Pancreas (tissue), 10 donors: Measurements from ENCODE around the gene AZU1. TPM values are rescaled to one million over a fixed set of nuclear protein-coding genes. Genes with fewer than 3 reads are reported as not detected.

Experiments used
- ATAC-seq, 4 donors: fragments of 200-7000 bp; cut with Tn5 transposase; one replicate each; pipeline versions ENCODE4 v1.8.0 to v1.9.1; 2020; ENCODE audit warnings: mild to moderate bottlenecking in 4 of 4, moderate library complexity in 4 of 4
- DNase-seq, 6 donors: peaks; one replicate each; pipeline ENCODE4 v3.0.0-alpha.2; 2020
- FAIRE-seq: peaks from 2 replicates; lab custom pipeline; 2012; peaks lifted over from hg19 to GRCh38; lab: Jason Lieb, UNC
- H3K27ac ChIP-seq, 4 donors: fragments of 200-600 bp; sonication (generic); 1 replicate in 3 of 4; 2 replicates in 1 of 4; pipeline versions ENCODE4 v1.5.0 to v1.8.0; 2020
- H3K27me3 ChIP-seq, 4 donors: fragments of 200-600 bp; one replicate each; pipeline ENCODE4 v1.8.0; 2021
- H3K36me3 ChIP-seq, 3 donors: fragments of 200-600 bp; sonication (generic) in 1 of 3; one replicate each; pipeline versions ENCODE4 v1.5.0 to v1.8.0; 2020 to 2021
- H3K4me1 ChIP-seq, 3 donors: fragments of 200-600 bp; one replicate each; pipeline ENCODE4 v1.8.0; 2021
- H3K4me3 ChIP-seq, 4 donors: fragments of 200-600 bp; sonication (generic) in 2 of 4; one replicate each; pipeline versions ENCODE4 v1.5.0 to v1.8.0; 2020 to 2021
- H3K9me3 ChIP-seq, 4 donors: fragments of 200-600 bp; one replicate each; pipeline ENCODE4 v1.8.0; 2021
- WGBS, 2 donors: extraction: QIAGEN DNeasy Blood & Tissue Kit; methylation state at CpG; one replicate each; pipeline ENCODE4 v1.1.7; 2013; 5-methylcytosine and 5-hydroxymethylcytosine counted together
- intact Hi-C, 3 donors: fragments of 100-400 bp; cut with DNase I; formaldehyde crosslinking; loops; one replicate each; pipeline versions ENCODE4 v1.11.1 to v1.14.2; 2022
- polyA plus RNA-seq, 2 donors: library from polyadenylated mRNA; stranded (reverse); fragments of 200-250 nt; gene quantifications; one replicate each; pipeline ENCODE4 v1.2.3, GENCODE V29; 2013
- total RNA-seq, 6 donors: library from RNA; stranded (reverse); fragmentation: NEBNext Ultra II Directional in 4 of 6; extraction: Animal tissue kit (Norgen Biotek cat#: 25700) in 4 of 6; gene quantifications; one replicate each; pipeline versions ENCODE4 v1.2.1 to v1.2.4, GENCODE V29; 2021 to 2023
- TF ChIP-seq, protein P1 (sequence below), 4 donors: fragments of 200-600 bp; sonication (generic) in 3 of 4; IDR thresholded peaks; one replicate each; pipeline versions ENCODE4 v1.5.0 to v1.8.0; 2021; ENCODE audit warnings: antibody characterized with exemption in 4 of 4
- donor health status: healthy with polysubstance abuse.
- donor health status: DM: no; HTN: no; CAD: no; lungs with moderate emphysema.
- donor health status: DM: no; HTN: no; CAD: no.
- donor health status: control.
- donor health status: control.
- donor health status: Bipolar disorder and iron deficiency.
- donor health status: DM: yes; HTN: yes; CAD: no.
- donor health status: DM: no; HTN: no; CAD: no.
- donor health status: DM: no; HTN: no; CAD: no.
- donor health status: DM: yes; HTN: yes; CAD: no.

Gene AZU1
- total and polyA plus RNA-seq, 8 donors, result 0.35 TPM; not detected in 7

DNA sequence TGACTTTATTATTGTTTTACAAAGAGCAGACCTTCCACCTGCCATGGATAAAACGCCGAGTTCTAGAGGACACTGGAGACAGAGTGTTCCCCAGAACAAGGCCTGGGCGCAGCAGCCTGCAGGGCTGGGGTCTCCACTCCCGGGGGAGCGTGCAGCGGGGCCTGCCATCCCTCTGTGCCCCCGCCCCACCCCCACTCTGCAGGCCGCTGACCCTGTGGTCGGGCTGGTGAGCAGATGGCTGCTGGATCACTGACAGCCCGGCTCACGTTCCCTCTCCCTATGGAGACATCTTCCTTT lies 39.0 kb upstream of the AZU1 start:
- H3K27me3 ChIP-seq, result no peaks in the 10 kb centered on the region
- no peak overlapping the region for H3K27ac ChIP-seq
- no peaks in the 10 kb centered on the region for H3K4me1 ChIP-seq
- no peak for DNase-seq
- ATAC-seq, result no peak
- WGBS, 2 donors, result 69 to 80% methylated on average over 11 of the region's 11 CpGs
- H3K4me3 ChIP-seq, result no peak overlapping the region
- no peak for FAIRE-seq
- H3K36me3 ChIP-seq, result no peaks in the 10 kb centered on the region
- intact Hi-C loops, result no loop called here
- no peaks in the 10 kb centered on the region for H3K9me3 ChIP-seq
- TF ChIP-seq, protein P1, sequence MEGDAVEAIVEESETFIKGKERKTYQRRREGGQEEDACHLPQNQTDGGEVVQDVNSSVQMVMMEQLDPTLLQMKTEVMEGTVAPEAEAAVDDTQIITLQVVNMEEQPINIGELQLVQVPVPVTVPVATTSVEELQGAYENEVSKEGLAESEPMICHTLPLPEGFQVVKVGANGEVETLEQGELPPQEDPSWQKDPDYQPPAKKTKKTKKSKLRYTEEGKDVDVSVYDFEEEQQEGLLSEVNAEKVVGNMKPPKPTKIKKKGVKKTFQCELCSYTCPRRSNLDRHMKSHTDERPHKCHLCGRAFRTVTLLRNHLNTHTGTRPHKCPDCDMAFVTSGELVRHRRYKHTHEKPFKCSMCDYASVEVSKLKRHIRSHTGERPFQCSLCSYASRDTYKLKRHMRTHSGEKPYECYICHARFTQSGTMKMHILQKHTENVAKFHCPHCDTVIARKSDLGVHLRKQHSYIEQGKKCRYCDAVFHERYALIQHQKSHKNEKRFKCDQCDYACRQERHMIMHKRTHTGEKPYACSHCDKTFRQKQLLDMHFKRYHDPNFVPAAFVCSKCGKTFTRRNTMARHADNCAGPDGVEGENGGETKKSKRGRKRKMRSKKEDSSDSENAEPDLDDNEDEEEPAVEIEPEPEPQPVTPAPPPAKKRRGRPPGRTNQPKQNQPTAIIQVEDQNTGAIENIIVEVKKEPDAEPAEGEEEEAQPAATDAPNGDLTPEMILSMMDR (IDR thresholded peaks at IDR 0.05), result no peak

DNA sequence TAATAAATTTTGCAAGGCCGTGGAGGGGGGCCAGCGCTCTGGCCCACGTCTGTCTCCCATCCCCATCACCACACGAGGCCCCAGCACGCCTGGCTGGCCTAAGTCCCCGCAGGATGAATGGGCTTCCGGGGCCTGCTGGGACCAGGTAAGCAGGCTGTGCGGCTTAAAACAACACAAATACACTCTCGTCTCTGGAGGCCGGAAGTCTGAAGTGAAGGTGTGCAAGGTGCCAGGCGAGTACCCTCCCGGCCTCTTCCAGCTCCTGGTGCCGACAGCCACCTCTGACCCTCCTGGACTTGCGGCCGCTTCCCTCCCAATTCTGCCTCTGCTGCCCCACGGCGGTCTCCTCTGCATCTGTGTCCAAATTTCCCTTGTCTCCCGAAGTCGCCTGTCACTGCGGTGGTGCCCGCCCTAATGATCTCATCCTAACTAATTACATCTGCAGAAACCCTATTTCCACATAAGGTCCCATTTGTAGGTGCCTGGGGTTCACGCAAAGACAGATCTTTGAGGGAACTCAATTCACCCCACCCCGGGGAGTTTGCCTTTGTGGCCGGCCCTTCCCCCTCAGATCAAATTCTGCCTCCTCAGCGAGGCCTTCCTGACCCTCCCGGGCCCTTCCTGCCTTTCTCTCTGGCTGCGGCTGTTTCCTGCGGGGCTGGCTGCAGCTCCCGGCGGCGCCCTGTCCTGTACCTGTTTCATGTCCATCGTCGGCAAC lies 38.5 kb upstream of the AZU1 start:
- H3K27ac ChIP-seq, result peak overlapping the region in 1 of 4 donors; percentile 17
- intact Hi-C loops, result no loop called here
- H3K4me3 ChIP-seq, result no peak overlapping the region
- no peaks in the 10 kb centered on the region for H3K9me3 ChIP-seq
- H3K4me1 ChIP-seq, result no peaks in the 10 kb centered on the region
- 63 to 71% methylated on average over 33 of the region's 33 CpGs for WGBS, 2 donors
- peak in 2 of 4 donors; percentile 15 to 20 for ATAC-seq
- H3K36me3 ChIP-seq, result no peaks in the 10 kb centered on the region
- no peaks in the 10 kb centered on the region for H3K27me3 ChIP-seq
- no peak for FAIRE-seq
- TF ChIP-seq, protein P1 (IDR thresholded peaks at IDR 0.05), result no peak
- DNase-seq, result peak in 1 of 6 donors; percentile 57

- Histone ChIP-seq H3K4me1 (no peaks in the 10 kb centered on the region), H3K27me3 (no peaks in the 10 kb centered on the region), H3K36me3 (no peaks in the 10 kb centered on the region), H3K9me3 (no peaks in the 10 kb centered on the region), H3K4me3 (no peak overlapping the region), H3K27ac (peak overlapping the region in 1 of 4 donors; percentile 17)
- TF ChIP-seq, protein P1 (IDR thresholded peaks at IDR 0.05), result no peak
- no peak for ATAC-seq
- 87 to 91% methylated on average over 9 of the region's 9 CpGs for WGBS, 2 donors
- peak in 1 of 6 donors; percentile 8 for DNase-seq
- intact Hi-C loops, result no loop called here
- FAIRE-seq, result no peak
Observed at GRCh38 chr19:789701-790060, 38.0 kb upstream of the AZU1 start.

DNA sequence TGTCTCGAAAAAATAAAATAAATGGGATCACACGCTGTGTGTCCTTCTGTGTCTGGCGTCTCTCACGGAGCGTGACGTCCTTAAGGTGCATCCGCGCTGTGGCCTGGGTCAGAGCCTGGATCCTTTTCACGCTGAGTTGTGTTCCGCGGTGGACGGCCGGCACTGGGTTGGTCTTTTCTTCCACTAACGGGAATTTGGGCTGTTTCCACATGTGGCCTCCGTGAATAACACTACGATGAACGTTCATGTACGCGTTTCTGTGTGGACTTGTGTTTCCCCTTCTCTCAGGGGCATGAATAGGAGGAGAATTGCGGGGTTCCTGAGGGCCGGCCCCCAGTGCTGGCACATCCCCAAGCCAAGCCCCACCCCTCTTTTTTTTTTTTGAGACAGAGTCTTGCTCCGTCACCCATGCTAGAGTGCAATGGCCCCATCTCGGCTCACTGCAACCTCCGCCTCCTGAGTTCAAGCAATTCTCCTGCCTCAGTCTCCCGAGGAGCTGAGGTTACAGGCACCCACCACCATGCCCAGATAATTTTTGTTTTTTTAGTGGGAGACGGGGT lies 36.5 kb upstream of the AZU1 start:
- Histone ChIP-seq H3K9me3 (no peaks in the 10 kb centered on the region), H3K4me3 (no peak overlapping the region), H3K27me3 (no peaks in the 10 kb centered on the region), H3K27ac (no peak overlapping the region), H3K36me3 (no peaks in the 10 kb centered on the region), H3K4me1 (peaks cover 0 to 3% (median 0%) of the 10 kb centered on the region in 3 donors)
- TF ChIP-seq, protein P1 (IDR thresholded peaks at IDR 0.05), result no peak
- DNase-seq (no peak), FAIRE-seq (no peak), ATAC-seq (no peak)
- intact Hi-C loops, result no loop called here
- 85 to 87% methylated on average over 26 of the region's 26 CpGs for WGBS, 2 donors
